HCT116 (cell line): Measurements from ENCODE around the gene ZNF423. TPM values are rescaled to one million over a fixed set of nuclear protein-coding genes. Genes with fewer than 3 reads are reported as not detected.

ENCODE experiments used
- ATAC-seq: fragments of 200-7000 bp; cut with Tn5 transposase; 2 replicates; pipeline ENCODE4 v1.9.1; 2020; ENCODE audit warnings: mild to moderate bottlenecking, moderate library complexity
- BruUV-seq: library from RNA; stranded (reverse); fragments of 400-500 nt; replicated peaks from 2 replicates; lab custom pipeline; 2021; lab: Mats Ljungman, UMichigan
- CTCF ChIA-PET: fragments of 300-600 bp; sonication (Branson Sonifier 250); formaldehyde crosslinking; loops from one replicate; lab custom pipeline; 2021; ENCODE audit warnings: antibody characterized with exemption; lab: Charles Lee
- POLR2A ChIA-PET: fragments of 300-600, 350-600 bp; sonication (Branson Sonifier 250); formaldehyde crosslinking; loops from one replicate; lab custom pipeline; 2021; ENCODE audit warnings: antibody characterized with exemption; lab: Charles Lee
- RAD21 ChIA-PET, 2 experiments: fragments of 300-600 bp; sonication (Branson Sonifier 250); formaldehyde crosslinking; loops; one replicate each; lab custom pipeline; 2023; ENCODE audit warnings: low total read pairs in 2 of 2; ENCODE audit not compliant: uncharacterized antibody in 2 of 2, unreplicated experiment in 2 of 2, low non-redundant PET in 1 of 2; lab: Charles Lee
- DNase-seq: peaks from one replicate; pipeline ENCODE4 v3.0.0-alpha.2; 2010; ENCODE audit warnings: low read depth, low spot score
- H2AFZ ChIP-seq: fragments of 200-600 bp; shearing (Covaris generic), sonication (generic); 2 replicates; pipeline ENCODE4 v1.6.1; 2017; ENCODE audit warnings: low read depth, mixed run types, mixed read lengths, antibody characterized with exemption, low read length; ENCODE audit not compliant: poor library complexity, severe bottlenecking
- H3K27ac ChIP-seq: 2 replicates; pipeline ENCODE4 v1.5.1; 2012; ENCODE audit warnings: low read depth, low read length
- H3K27me3 ChIP-seq: fragments of 200-600 bp; sonication (generic); 2 replicates; pipeline ENCODE4 v1.6.1; 2016; ENCODE audit warnings: mixed run types, low read length, mixed read lengths; ENCODE audit not compliant: insufficient read depth
- H3K36me3 ChIP-seq, 2 experiments: fragments of 200-500 bp in 1 of 2; fragments of 200-600 bp in 1 of 2; sonication (Bioruptor generic) in 1 of 2; sonication (generic) in 1 of 2; 2 replicates each; pipeline versions ENCODE4 v1.5.1 to v1.6.1; 2014 to 2016; ENCODE audit warnings: low read length in 2 of 2, inconsistent platforms in 1 of 2, mixed read lengths in 1 of 2, mixed run types in 1 of 2; ENCODE audit not compliant: insufficient read depth in 2 of 2, control insufficient read depth in 1 of 2
- H3K4me1 ChIP-seq, 2 experiments: fragments of 200-600 bp in 1 of 2; sonication (generic) in 1 of 2; 2 replicates each; pipeline versions ENCODE4 v1.5.1 to v1.6.1; 2012 to 2017; ENCODE audit warnings: low read length in 2 of 2, inconsistent platforms in 1 of 2, mild to moderate bottlenecking in 1 of 2, mixed read lengths in 1 of 2, mixed run types in 1 of 2, moderate library complexity in 1 of 2; ENCODE audit not compliant: insufficient read depth in 2 of 2, control insufficient read depth in 1 of 2
- H3K4me2 ChIP-seq: fragments of 200-600 bp; sonication (generic); 2 replicates; pipeline ENCODE4 v1.6.1; 2017; ENCODE audit warnings: mixed run types, low read length, mixed read lengths
- H3K4me3 ChIP-seq, 2 experiments: fragments of 200-600 bp in 1 of 2; sonication (generic) in 1 of 2; replicated peaks in 1 of 2; 2 replicates each; pipeline ENCODE4 v1.5.1; 2011 to 2016; ENCODE audit warnings: low read length in 2 of 2, control low read depth in 1 of 2, low read depth in 1 of 2, mild to moderate bottlenecking in 1 of 2, mixed read lengths in 1 of 2, mixed run types in 1 of 2
- H3K79me2 ChIP-seq: fragments of 200-600 bp; sonication (generic); 2 replicates; pipeline ENCODE4 v1.6.1; 2017; ENCODE audit warnings: mild to moderate bottlenecking, mixed run types, low read length, moderate library complexity, mixed read lengths; ENCODE audit not compliant: insufficient read depth
- H3K9ac ChIP-seq: fragments of 200-600 bp; sonication (generic); 2 replicates; pipeline ENCODE4 v1.6.1; 2016; ENCODE audit warnings: low read length, mixed read lengths
- H3K9me2 ChIP-seq: fragments of 200-600 bp; sonication (generic), shearing (Covaris generic); 2 replicates; pipeline ENCODE4 v1.6.1; 2017; ENCODE audit warnings: mixed run types, mild to moderate bottlenecking, moderate library complexity; ENCODE audit not compliant: insufficient read depth
- H3K9me3 ChIP-seq, 2 experiments: fragments of 200-500 bp in 1 of 2; fragments of 200-600 bp in 1 of 2; sonication (Bioruptor generic) in 1 of 2; sonication (generic) in 1 of 2; 2 replicates each; pipeline ENCODE4 v1.6.1; 2014 to 2017; ENCODE audit warnings: low read length in 2 of 2, mixed read lengths in 2 of 2, inconsistent platforms in 1 of 2, low read depth in 1 of 2, mild to moderate bottlenecking in 1 of 2, mixed run types in 1 of 2, moderate library complexity in 1 of 2; ENCODE audit not compliant: control insufficient read depth in 1 of 2, insufficient read depth in 1 of 2
- H4K20me1 ChIP-seq: fragments of 200-600 bp; sonication (generic), shearing (Covaris generic); 2 replicates; pipeline ENCODE4 v1.6.1; 2017; ENCODE audit warnings: mixed run types, mild to moderate bottlenecking, moderate library complexity; ENCODE audit not compliant: insufficient read depth
- EZH2phosphoT487 ChIP-seq: fragments of 200-600 bp; IDR thresholded peaks from 2 replicates; pipeline ENCODE4 v1.6.1; 2018; ENCODE audit warnings: antibody characterized with exemption, borderline replicate concordance
- FOSL1 ChIP-seq: IDR thresholded peaks from 2 replicates; pipeline ENCODE4 v1.6.1; 2012; ENCODE audit warnings: low read depth
- JUND ChIP-seq: IDR thresholded peaks from 2 replicates; pipeline ENCODE4 v1.6.1; 2012
- POLR2A ChIP-seq: IDR thresholded peaks from 2 replicates; pipeline ENCODE4 v1.7.0; 2011; ENCODE audit warnings: borderline replicate concordance; ENCODE audit not compliant: insufficient read depth, insufficient read length; ENCODE audit errors: extremely low read depth
- TCF7L2 ChIP-seq: IDR thresholded peaks from 2 replicates; pipeline ENCODE4 v1.7.0; 2011; ENCODE audit warnings: borderline replicate concordance, inconsistent platforms; ENCODE audit not compliant: insufficient read depth, insufficient read length; ENCODE audit errors: extremely low read depth
- ZNF274 ChIP-seq: fragments of 200-500 bp; sonication (Bioruptor generic); IDR thresholded peaks from 2 replicates; pipeline ENCODE4 v1.6.1; 2014; ENCODE audit warnings: mild to moderate bottlenecking, low read depth, low read length, inconsistent platforms
- intact Hi-C: fragments of 100-400 bp; cut with micrococcal nuclease; formaldehyde crosslinking; loops from 2 replicates; pipeline ENCODE4 v1.10.0; 2022
- total RNA-seq: library from RNA; stranded (reverse); gene quantifications from one replicate; pipeline ENCODE4 v1.2.1, GENCODE V29; 2021; ENCODE audit not compliant: unreplicated experiment
- TF ChIP-seq, protein P1 (sequence below): IDR thresholded peaks from 2 replicates; pipeline ENCODE4 v1.6.1; 2012; ENCODE audit warnings: low read depth
- TF ChIP-seq, protein P2 (sequence below): IDR thresholded peaks from 2 replicates; pipeline ENCODE4 v1.6.1; 2012

The ZNF423 gene
- total RNA-seq, 1 experiment from 2014 or later = 0.22 TPM

- ChIA-PET CTCF (no interaction called here), POLR2A (no interaction called here), RAD21 (no interaction called here)
- H2AFZ ChIP-seq = no peak overlapping the region
- no peaks in the 10 kb centered on the region for H3K9me2 ChIP-seq
- no TSS peak for BruUV-seq
- H3K9me3 ChIP-seq = no peaks in the 10 kb centered on the region
- H3K4me1 ChIP-seq = no peaks in the 10 kb centered on the region
- no peaks in the 10 kb centered on the region for H3K79me2 ChIP-seq
- no peak overlapping the region for H3K4me2 ChIP-seq
- no peaks in the 10 kb centered on the region for H3K36me3 ChIP-seq
- no peak overlapping the region for H3K27ac ChIP-seq
- intact Hi-C loops = no loop called here
- no peak overlapping the region for H3K4me3 ChIP-seq
- H4K20me1 ChIP-seq = no peaks in the 10 kb centered on the region
- ATAC-seq = no peak
- no peaks in the 10 kb centered on the region for H3K27me3 ChIP-seq
- DNase-seq = no peak
- no peak overlapping the region for H3K9ac ChIP-seq
- no peak for TF ChIP-seq FOSL1
- TF ChIP-seq POLR2A = no peak
- no peak for TF ChIP-seq TCF7L2
- TF ChIP-seq, protein P1, sequence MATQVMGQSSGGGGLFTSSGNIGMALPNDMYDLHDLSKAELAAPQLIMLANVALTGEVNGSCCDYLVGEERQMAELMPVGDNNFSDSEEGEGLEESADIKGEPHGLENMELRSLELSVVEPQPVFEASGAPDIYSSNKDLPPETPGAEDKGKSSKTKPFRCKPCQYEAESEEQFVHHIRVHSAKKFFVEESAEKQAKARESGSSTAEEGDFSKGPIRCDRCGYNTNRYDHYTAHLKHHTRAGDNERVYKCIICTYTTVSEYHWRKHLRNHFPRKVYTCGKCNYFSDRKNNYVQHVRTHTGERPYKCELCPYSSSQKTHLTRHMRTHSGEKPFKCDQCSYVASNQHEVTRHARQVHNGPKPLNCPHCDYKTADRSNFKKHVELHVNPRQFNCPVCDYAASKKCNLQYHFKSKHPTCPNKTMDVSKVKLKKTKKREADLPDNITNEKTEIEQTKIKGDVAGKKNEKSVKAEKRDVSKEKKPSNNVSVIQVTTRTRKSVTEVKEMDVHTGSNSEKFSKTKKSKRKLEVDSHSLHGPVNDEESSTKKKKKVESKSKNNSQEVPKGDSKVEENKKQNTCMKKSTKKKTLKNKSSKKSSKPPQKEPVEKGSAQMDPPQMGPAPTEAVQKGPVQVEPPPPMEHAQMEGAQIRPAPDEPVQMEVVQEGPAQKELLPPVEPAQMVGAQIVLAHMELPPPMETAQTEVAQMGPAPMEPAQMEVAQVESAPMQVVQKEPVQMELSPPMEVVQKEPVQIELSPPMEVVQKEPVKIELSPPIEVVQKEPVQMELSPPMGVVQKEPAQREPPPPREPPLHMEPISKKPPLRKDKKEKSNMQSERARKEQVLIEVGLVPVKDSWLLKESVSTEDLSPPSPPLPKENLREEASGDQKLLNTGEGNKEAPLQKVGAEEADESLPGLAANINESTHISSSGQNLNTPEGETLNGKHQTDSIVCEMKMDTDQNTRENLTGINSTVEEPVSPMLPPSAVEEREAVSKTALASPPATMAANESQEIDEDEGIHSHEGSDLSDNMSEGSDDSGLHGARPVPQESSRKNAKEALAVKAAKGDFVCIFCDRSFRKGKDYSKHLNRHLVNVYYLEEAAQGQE = no peak
- TF ChIP-seq, protein P2, sequence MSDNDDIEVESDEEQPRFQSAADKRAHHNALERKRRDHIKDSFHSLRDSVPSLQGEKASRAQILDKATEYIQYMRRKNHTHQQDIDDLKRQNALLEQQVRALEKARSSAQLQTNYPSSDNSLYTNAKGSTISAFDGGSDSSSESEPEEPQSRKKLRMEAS = no peak
- no peak for TF ChIP-seq ZNF274
- no peak for TF ChIP-seq JUND
- no peak for TF ChIP-seq EZH2phosphoT487
These were observed 195.3 kb downstream of the ZNF423 start for GRCh38 chr16:49660626-49661025.
